Measurements from ENCODE around the gene TBCD. TPM values are rescaled to one million over a fixed set of nuclear protein-coding genes. Genes with fewer than 3 reads are reported as not detected.
A peak's percentile ranks its signal among the peaks of the same experiment; 100 is the strongest.

TBCD gene
- total RNA-seq, 1 experiment from 2014 or later, result 173 TPM

DNA sequence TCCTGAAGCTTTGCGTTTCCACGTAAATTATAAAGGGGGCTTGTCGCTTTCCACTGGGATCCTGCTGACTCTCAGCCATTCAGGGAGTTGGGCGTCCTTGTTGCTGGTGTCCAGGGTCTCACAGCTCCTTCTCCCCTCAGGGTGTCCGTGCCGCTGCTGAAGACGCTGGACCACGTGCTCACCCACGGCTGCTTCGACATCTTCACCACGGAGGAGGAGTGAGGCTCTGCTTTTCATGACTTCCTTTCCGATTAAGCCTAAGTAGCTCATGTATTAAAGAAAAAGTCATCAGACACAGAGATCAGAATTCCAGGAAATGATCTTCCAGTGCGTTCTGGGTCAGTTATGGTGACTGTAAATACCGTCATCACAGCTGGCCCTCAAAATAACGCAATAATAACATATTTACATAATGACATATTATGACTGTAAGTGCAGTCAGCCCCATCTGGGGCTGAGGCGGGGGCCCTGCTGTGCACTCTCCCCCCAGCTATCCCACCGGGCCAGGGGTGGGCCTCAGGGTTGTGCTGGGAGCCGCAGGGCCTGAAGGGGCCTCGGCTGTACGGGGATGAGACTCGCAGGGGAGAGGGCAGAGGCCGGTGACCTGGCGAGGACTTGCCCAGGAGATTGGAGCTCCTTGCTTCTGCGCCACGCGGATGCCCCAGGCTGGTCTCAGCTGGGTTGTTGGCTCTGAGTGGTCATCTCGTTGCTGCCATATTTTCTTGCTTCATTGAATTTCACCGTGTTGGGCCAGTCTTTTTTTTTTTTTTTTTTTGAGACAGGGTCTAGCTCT, 180.8 kb downstream of the TBCD start (continued):
- TF ChIP-seq, protein P1, sequence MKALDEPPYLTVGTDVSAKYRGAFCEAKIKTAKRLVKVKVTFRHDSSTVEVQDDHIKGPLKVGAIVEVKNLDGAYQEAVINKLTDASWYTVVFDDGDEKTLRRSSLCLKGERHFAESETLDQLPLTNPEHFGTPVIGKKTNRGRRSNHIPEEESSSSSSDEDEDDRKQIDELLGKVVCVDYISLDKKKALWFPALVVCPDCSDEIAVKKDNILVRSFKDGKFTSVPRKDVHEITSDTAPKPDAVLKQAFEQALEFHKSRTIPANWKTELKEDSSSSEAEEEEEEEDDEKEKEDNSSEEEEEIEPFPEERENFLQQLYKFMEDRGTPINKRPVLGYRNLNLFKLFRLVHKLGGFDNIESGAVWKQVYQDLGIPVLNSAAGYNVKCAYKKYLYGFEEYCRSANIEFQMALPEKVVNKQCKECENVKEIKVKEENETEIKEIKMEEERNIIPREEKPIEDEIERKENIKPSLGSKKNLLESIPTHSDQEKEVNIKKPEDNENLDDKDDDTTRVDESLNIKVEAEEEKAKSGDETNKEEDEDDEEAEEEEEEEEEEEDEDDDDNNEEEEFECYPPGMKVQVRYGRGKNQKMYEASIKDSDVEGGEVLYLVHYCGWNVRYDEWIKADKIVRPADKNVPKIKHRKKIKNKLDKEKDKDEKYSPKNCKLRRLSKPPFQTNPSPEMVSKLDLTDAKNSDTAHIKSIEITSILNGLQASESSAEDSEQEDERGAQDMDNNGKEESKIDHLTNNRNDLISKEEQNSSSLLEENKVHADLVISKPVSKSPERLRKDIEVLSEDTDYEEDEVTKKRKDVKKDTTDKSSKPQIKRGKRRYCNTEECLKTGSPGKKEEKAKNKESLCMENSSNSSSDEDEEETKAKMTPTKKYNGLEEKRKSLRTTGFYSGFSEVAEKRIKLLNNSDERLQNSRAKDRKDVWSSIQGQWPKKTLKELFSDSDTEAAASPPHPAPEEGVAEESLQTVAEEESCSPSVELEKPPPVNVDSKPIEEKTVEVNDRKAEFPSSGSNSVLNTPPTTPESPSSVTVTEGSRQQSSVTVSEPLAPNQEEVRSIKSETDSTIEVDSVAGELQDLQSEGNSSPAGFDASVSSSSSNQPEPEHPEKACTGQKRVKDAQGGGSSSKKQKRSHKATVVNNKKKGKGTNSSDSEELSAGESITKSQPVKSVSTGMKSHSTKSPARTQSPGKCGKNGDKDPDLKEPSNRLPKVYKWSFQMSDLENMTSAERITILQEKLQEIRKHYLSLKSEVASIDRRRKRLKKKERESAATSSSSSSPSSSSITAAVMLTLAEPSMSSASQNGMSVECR (CRISPR knock-in tag; IDR thresholded peaks at IDR 0.05; ENCODE audit: borderline replicate concordance), result no peak
- TF ChIP-seq SMAD3 (CRISPR knock-in tag; IDR thresholded peaks at IDR 0.05; ENCODE audit: borderline replicate concordance), result no peak
- TF ChIP-seq RELA (CRISPR knock-in tag; IDR thresholded peaks at IDR 0.05; ENCODE audit: borderline replicate concordance), result no peak

DNA sequence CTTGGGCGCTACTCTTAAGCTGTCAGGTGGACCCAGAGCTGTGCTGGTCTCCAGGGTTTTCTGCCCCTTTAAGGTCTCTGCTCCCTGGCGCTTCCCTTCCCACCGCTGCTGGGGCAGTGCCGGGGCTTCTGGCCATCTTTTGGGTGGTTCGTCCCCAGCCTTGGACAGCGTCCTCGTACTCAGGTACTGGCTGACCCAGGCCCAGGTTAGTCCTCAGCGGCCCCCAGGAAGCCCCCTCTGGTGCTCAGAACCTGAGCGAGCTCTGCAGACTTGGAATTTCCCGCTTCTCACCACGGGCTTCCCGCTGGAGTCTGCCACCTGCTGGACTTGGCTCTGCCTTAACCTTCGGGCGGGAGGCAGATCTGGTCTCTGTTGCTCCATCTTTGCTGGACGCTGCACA, 182.0 kb downstream of the TBCD start:
- Mint-ChIP-seq H3K4me1 (no peaks in the 10 kb centered on the region; the same call in 1 of the 2 replicates), H3K9me3 (no peaks in the 10 kb centered on the region), H3K27me3 (ENCODE audit: low read depth) (no peaks in the 10 kb centered on the region), H3K27ac (no peak overlapping the region), H3K4me3 (no peak overlapping the region), H3K36me3 (peaks cover 61% of the 10 kb centered on the region)
- ATAC-seq, result no peak; the same call in 1 of the 2 replicates
- TF ChIP-seq ZBTB21 (CRISPR knock-in tag; IDR thresholded peaks at IDR 0.05; ENCODE audit: borderline replicate concordance), result no peak
- ChIA-PET POLR2A (no interaction called here), CTCF (interaction anchor here (1.5 to 2.7 kb wide), 4 partner anchors 9 to 266 kb away, joined by 4 to 12 read pairs (median 6); no protein-coding TSS in a partner anchor)
- peak; percentile 23 for DNase-seq (ENCODE audit: low spot score)

DNA sequence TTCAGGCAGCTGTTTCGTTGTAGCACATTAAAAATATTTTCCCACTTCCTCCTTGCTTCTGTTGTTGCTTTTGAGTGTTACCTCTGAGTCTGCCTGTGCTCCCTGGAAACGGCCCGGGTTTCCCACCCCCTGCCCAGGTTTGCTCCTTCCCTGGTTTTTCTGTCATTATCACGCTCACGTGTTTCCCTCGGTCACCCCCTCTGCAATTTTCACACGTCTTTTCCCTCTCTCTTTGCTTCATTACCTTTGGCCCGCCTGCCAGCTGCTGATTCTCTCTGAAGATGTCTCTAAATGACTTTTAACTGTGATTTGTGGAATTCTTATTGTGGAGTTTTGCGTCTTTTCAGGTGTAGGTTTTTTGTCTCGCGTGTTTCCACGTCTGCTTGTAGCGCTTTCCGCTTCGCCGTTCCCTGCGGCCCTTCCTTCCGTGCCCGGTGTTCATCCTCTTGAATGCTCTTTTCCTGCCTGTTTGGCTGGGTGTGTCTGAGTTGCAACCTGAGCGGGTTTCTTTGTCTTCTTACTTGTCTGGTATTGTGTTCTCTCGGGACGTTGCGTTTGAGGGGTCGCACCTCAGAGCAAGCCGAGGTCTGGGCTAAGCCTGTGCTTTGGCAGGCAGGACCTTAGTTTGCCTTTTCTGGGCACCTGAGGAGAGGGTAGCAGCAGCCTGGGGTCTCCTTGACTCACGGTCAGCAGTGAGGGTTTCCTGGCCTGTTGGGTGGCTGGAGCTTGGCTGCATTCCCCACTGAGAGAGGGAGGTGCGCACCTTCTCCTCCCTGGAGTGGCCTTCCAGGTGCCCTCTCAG, 184.3 kb downstream of the TBCD start:
- Mint-ChIP-seq H3K9me3 (no peaks in the 10 kb centered on the region), H3K36me3 (peaks cover 63% of the 10 kb centered on the region), H3K27ac (peak overlapping the region; percentile 60), H3K4me1 (no peaks in the 10 kb centered on the region; the same call in 1 of the 2 replicates), H3K27me3 (ENCODE audit: low read depth) (no peaks in the 10 kb centered on the region), H3K4me3 (no peak overlapping the region)
- ATAC-seq, result no peak
- CTCF ChIA-PET, result no interaction called here
- POLR2A ChIA-PET, result interaction anchor here (0.7 kb wide), 1 partner anchor 157 kb away, joined by 3 read pairs; no protein-coding TSS in a partner anchor
- peak; percentile 6 for DNase-seq (ENCODE audit: low spot score)
- TF ChIP-seq, protein P2, sequence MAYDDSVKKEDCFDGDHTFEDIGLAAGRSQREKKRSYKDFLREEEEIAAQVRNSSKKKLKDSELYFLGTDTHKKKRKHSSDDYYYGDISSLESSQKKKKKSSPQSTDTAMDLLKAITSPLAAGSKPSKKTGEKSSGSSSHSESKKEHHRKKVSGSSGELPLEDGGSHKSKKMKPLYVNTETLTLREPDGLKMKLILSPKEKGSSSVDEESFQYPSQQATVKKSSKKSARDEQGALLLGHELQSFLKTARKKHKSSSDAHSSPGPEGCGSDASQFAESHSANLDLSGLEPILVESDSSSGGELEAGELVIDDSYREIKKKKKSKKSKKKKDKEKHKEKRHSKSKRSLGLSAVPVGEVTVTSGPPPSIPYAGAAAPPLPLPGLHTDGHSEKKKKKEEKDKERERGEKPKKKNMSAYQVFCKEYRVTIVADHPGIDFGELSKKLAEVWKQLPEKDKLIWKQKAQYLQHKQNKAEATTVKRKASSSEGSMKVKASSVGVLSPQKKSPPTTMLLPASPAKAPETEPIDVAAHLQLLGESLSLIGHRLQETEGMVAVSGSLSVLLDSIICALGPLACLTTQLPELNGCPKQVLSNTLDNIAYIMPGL (CRISPR knock-in tag; IDR thresholded peaks at IDR 0.05), result no peak
- TF ChIP-seq NFYB (CRISPR knock-in tag; conservative IDR thresholded peaks at IDR 0.05; ENCODE audit: low read depth), result no peak
- TF ChIP-seq CREM (CRISPR knock-in tag; IDR thresholded peaks at IDR 0.05), result no peak
- TF ChIP-seq, protein P3, sequence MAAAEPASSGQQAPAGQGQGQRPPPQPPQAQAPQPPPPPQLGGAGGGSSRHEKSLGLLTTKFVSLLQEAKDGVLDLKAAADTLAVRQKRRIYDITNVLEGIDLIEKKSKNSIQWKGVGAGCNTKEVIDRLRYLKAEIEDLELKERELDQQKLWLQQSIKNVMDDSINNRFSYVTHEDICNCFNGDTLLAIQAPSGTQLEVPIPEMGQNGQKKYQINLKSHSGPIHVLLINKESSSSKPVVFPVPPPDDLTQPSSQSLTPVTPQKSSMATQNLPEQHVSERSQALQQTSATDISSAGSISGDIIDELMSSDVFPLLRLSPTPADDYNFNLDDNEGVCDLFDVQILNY (CRISPR knock-in tag; IDR thresholded peaks at IDR 0.05), result no peak
- TF ChIP-seq IRF2 (CRISPR knock-in tag; IDR thresholded peaks at IDR 0.05; ENCODE audit: borderline replicate concordance, low read depth), result no peak
- TF ChIP-seq PRRX2 (CRISPR knock-in tag; IDR thresholded peaks at IDR 0.05), result no peak
- TF ChIP-seq, protein P4, sequence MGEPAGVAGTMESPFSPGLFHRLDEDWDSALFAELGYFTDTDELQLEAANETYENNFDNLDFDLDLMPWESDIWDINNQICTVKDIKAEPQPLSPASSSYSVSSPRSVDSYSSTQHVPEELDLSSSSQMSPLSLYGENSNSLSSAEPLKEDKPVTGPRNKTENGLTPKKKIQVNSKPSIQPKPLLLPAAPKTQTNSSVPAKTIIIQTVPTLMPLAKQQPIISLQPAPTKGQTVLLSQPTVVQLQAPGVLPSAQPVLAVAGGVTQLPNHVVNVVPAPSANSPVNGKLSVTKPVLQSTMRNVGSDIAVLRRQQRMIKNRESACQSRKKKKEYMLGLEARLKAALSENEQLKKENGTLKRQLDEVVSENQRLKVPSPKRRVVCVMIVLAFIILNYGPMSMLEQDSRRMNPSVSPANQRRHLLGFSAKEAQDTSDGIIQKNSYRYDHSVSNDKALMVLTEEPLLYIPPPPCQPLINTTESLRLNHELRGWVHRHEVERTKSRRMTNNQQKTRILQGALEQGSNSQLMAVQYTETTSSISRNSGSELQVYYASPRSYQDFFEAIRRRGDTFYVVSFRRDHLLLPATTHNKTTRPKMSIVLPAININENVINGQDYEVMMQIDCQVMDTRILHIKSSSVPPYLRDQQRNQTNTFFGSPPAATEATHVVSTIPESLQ (CRISPR knock-in tag; IDR thresholded peaks at IDR 0.05), result no peak
- TF ChIP-seq NR2C2 (CRISPR knock-in tag; IDR thresholded peaks at IDR 0.05), result no peak
- TF ChIP-seq ELF4 (CRISPR knock-in tag; IDR thresholded peaks at IDR 0.05; ENCODE audit: low read depth), result no peak
- no peak for TF ChIP-seq RORB (CRISPR knock-in tag; IDR thresholded peaks at IDR 0.05)
- TF ChIP-seq ZNF416 (CRISPR knock-in tag; IDR thresholded peaks at IDR 0.05), result no peak
- no peak for TF ChIP-seq ZNF317 (CRISPR knock-in tag; IDR thresholded peaks at IDR 0.05; ENCODE audit: borderline replicate concordance, low read depth)
- no peak for TF ChIP-seq SMAD4 (CRISPR knock-in tag; IDR thresholded peaks at IDR 0.05)
- no peak for TF ChIP-seq SMAD3 (CRISPR knock-in tag; IDR thresholded peaks at IDR 0.05; ENCODE audit: borderline replicate concordance)
- TF ChIP-seq ZBTB21 (CRISPR knock-in tag; IDR thresholded peaks at IDR 0.05; ENCODE audit: borderline replicate concordance), result no peak
- TF ChIP-seq ETV6 (CRISPR knock-in tag; IDR thresholded peaks at IDR 0.05), result no peak
